Measurements from ENCODE around the gene PERP.

The PERP gene

GRCh38 chr6:138073264-138073663 lies 34.0 kb downstream of the PERP start:
- Histone ChIP-seq H3K27me3 (ENCODE audit: control insufficient read depth in 1 of 2, insufficient read depth in 2 of 2, low read length in 2 of 2) (no peaks in the 10 kb centered on the region), H3K4me3 (ENCODE audit: low read depth in 1 of 2, low read length in 2 of 2) (no peak overlapping the region), H3K27ac (ENCODE audit: low read depth, low read length) (no peak overlapping the region), H3K36me3 (ENCODE audit: control insufficient read depth in 1 of 2, insufficient read depth in 2 of 2, low read length in 2 of 2) (no peaks in the 10 kb centered on the region), H3K4me1 (ENCODE audit: control insufficient read depth in 1 of 2, insufficient read depth in 2 of 2, low read length in 2 of 2) (no peaks in the 10 kb centered on the region), H3K9ac (ENCODE audit: low read depth in 1 of 2, low read length in 2 of 2) (no peak overlapping the region), H3K9me3 (ENCODE audit: control insufficient read depth in 1 of 2, low read length in 2 of 2) (no peaks in the 10 kb centered on the region)

DNA sequence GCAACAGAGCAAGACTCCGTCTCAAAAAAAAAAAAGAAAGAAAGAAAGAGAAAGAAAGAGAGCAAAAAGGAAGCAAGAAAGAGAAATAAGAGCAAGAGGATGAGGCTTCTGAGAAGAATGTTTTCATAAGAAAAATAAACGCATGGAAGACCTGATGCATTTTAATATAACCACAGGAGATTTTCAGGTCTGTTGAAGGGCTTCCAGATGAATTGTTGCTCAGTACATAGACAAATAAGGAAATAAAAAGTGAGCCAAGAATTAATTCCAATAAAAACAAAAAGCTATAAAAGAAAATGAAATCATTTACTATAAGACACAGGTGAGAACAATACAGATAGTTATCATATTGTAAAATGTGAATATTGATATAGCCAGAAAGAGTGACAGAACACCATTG lies 43.5 kb downstream of the PERP start:
- no peaks in the 10 kb centered on the region for H3K4me1 ChIP-seq (ENCODE audit: control insufficient read depth in 1 of 2, insufficient read depth in 2 of 2, low read length in 2 of 2)
- H3K9me3 ChIP-seq (ENCODE audit: control insufficient read depth in 1 of 2, low read length in 2 of 2): no peaks in the 10 kb centered on the region
- H3K36me3 ChIP-seq (ENCODE audit: control insufficient read depth in 1 of 2, insufficient read depth in 2 of 2, low read length in 2 of 2): no peaks in the 10 kb centered on the region
- no peak overlapping the region for H3K9ac ChIP-seq (ENCODE audit: low read depth in 1 of 2, low read length in 2 of 2)
- H3K4me3 ChIP-seq (ENCODE audit: low read depth in 1 of 2, low read length in 2 of 2): no peak overlapping the region
- no peak overlapping the region for H3K27ac ChIP-seq (ENCODE audit: low read depth, low read length)
- no peaks in the 10 kb centered on the region for H3K27me3 ChIP-seq (ENCODE audit: control insufficient read depth in 1 of 2, insufficient read depth in 2 of 2, low read length in 2 of 2)

DNA sequence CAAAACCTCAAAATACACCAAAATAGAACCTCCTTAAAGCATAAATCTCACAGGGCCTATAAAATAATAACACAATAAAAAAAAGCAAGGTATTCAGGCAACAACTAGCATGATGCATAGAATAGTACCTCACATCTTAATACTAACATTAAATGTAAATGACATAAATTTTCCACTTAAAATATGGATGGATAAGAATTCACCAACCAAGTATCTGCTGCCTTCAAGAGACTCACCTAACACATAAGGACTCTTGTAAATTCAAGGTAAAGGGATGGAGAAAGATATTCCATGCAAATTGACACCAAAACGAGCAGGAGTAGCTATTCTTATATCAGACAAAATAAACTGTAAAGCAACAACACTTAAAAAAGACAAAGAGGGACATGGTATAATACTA lies 52.2 kb downstream of the PERP start:
- no peaks in the 10 kb centered on the region for H3K36me3 ChIP-seq (ENCODE audit: control insufficient read depth in 1 of 2, insufficient read depth in 2 of 2, low read length in 2 of 2)
- no peaks in the 10 kb centered on the region for H3K27me3 ChIP-seq (ENCODE audit: control insufficient read depth in 1 of 2, insufficient read depth in 2 of 2, low read length in 2 of 2)

DNA sequence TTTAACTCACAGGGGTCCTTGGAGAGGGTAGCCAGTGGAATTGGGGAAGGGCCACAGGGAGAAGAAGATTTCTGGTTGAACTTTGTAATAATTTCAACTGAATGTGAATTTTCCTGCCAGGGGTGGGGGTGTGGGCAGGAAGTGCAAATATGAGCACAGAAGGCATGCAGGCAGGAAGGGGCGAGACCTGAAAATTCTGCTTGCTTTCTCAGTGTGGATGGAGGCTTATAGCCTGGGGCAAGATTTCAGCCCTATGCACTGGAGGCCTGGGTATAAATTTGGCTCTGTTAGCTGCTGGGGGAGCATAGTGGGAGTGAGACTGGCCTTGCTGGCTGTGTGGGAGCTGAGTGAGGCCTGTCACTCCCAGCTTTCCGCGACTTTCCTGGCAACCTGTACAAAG lies 54.4 kb downstream of the PERP start:
- Histone ChIP-seq H3K9me3 (ENCODE audit: control insufficient read depth in 1 of 2, low read length in 2 of 2) (peaks cover 0 to 5% of the 10 kb centered on the region in 2 donors), H3K9ac (ENCODE audit: low read depth in 1 of 2, low read length in 2 of 2) (no peak overlapping the region), H3K27me3 (ENCODE audit: control insufficient read depth in 1 of 2, insufficient read depth in 2 of 2, low read length in 2 of 2) (no peaks in the 10 kb centered on the region), H3K4me3 (ENCODE audit: low read depth in 1 of 2, low read length in 2 of 2) (no peak overlapping the region), H3K27ac (ENCODE audit: low read depth, low read length) (no peak overlapping the region), H3K4me1 (ENCODE audit: control insufficient read depth in 1 of 2, insufficient read depth in 2 of 2, low read length in 2 of 2) (no peaks in the 10 kb centered on the region), H3K36me3 (ENCODE audit: control insufficient read depth in 1 of 2, insufficient read depth in 2 of 2, low read length in 2 of 2) (no peaks in the 10 kb centered on the region)

More for the DNA sequence above, 52.2 kb downstream of the PERP start:
- Histone ChIP-seq H3K27ac (ENCODE audit: low read depth, low read length) (no peak overlapping the region), H3K9me3 (ENCODE audit: control insufficient read depth in 1 of 2, low read length in 2 of 2) (peaks cover 0 to 5% of the 10 kb centered on the region in 2 donors), H3K4me3 (ENCODE audit: low read depth in 1 of 2, low read length in 2 of 2) (no peak overlapping the region), H3K9ac (ENCODE audit: low read depth in 1 of 2, low read length in 2 of 2) (no peak overlapping the region), H3K4me1 (ENCODE audit: control insufficient read depth in 1 of 2, insufficient read depth in 2 of 2, low read length in 2 of 2) (no peaks in the 10 kb centered on the region)

GRCh38 chr6:138044972-138045371 lies 62.2 kb downstream of the PERP start:
- Histone ChIP-seq H3K4me1 (ENCODE audit: control insufficient read depth in 1 of 2, insufficient read depth in 2 of 2, low read length in 2 of 2) (no peaks in the 10 kb centered on the region), H3K27me3 (ENCODE audit: control insufficient read depth in 1 of 2, insufficient read depth in 2 of 2, low read length in 2 of 2) (no peaks in the 10 kb centered on the region), H3K4me3 (ENCODE audit: low read depth in 1 of 2, low read length in 2 of 2) (no peak overlapping the region), H3K9me3 (ENCODE audit: control insufficient read depth in 1 of 2, low read length in 2 of 2) (peaks cover 0 to 3% of the 10 kb centered on the region in 2 donors), H3K27ac (ENCODE audit: low read depth, low read length) (no peak overlapping the region), H3K36me3 (ENCODE audit: control insufficient read depth in 1 of 2, insufficient read depth in 2 of 2, low read length in 2 of 2) (no peaks in the 10 kb centered on the region), H3K9ac (ENCODE audit: low read depth in 1 of 2, low read length in 2 of 2) (no peak overlapping the region)

- no peaks in the 10 kb centered on the region for H3K4me1 ChIP-seq (ENCODE audit: control insufficient read depth in 1 of 2, insufficient read depth in 2 of 2, low read length in 2 of 2)
- H3K36me3 ChIP-seq (ENCODE audit: control insufficient read depth in 1 of 2, insufficient read depth in 2 of 2, low read length in 2 of 2): no peaks in the 10 kb centered on the region
- no peak overlapping the region for H3K9ac ChIP-seq (ENCODE audit: low read depth in 1 of 2, low read length in 2 of 2)
- no peak overlapping the region for H3K27ac ChIP-seq (ENCODE audit: low read depth, low read length)
- H3K27me3 ChIP-seq (ENCODE audit: control insufficient read depth in 1 of 2, insufficient read depth in 2 of 2, low read length in 2 of 2): no peaks in the 10 kb centered on the region
- peaks cover 0 to 3% of the 10 kb centered on the region in 2 donors for H3K9me3 ChIP-seq (ENCODE audit: control insufficient read depth in 1 of 2, low read length in 2 of 2)
- H3K4me3 ChIP-seq (ENCODE audit: low read depth in 1 of 2, low read length in 2 of 2): no peak overlapping the region
These were observed 62.8 kb downstream of the PERP start for GRCh38 chr6:138044458-138044857.

Data from duodenal mucosa (tissue), 2 donors.